ENCODE measurements around the gene THRAP3. TPM values are rescaled to one million over a fixed set of nuclear protein-coding genes. Genes with fewer than 3 reads are reported as not detected.

THRAP3 gene
- total and polyA plus RNA-seq, 2 of the 8 experiments (the other 6 are each of a cell fraction or from before 2014, with no cell fraction given): 40.2 to 183 TPM

GRCh38 chr1:36350659-36351226, 126.5 kb downstream of the THRAP3 start:
- Histone ChIP-seq H3K4me3 (ENCODE audit: extremely low read depth in 1 of 4, insufficient read depth in 2 of 4, low read depth in 3 of 4, low read length in 4 of 4) (no peak overlapping the region), H2BK12ac (ENCODE audit: low read depth, low read length) (no peak overlapping the region), H3K23me2 (ENCODE audit: low read depth, low read length) (no peaks in the 10 kb centered on the region), H3K79me2 (ENCODE audit: control insufficient read depth in 1 of 2, insufficient read depth in 2 of 2, low read length in 2 of 2) (no peaks in the 10 kb centered on the region), H3K9ac (replicated peaks in 1 of 4; ENCODE audit: extremely low read depth in 1 of 4, low read depth in 3 of 4, low read length in 3 of 4) (no peak overlapping the region), H2BK120ac (replicated peaks; ENCODE audit: low read depth, low read length) (no peak overlapping the region), H2AK5ac (ENCODE audit: low read depth, low read length) (no peak overlapping the region), H4K91ac (replicated peaks; ENCODE audit: insufficient read length, low read length) (no peak overlapping the region), H3K27ac (ENCODE audit: low read depth, low read length) (no peak overlapping the region), H2AFZ (ENCODE audit: low read length) (no peak overlapping the region), H3K4me2 (ENCODE audit: insufficient read depth in 1 of 2, low read depth in 2 of 2, low read length in 2 of 2) (no peak overlapping the region), H4K8ac (ENCODE audit: extremely low read depth, insufficient read depth, low read length) (no peak overlapping the region), H3K56ac (replicated peaks; ENCODE audit: insufficient read length, low read depth, low read length) (no peak overlapping the region), H3K27me3 (replicated peaks in 1 of 4; ENCODE audit: control insufficient read depth in 3 of 4, extremely low read depth in 1 of 4, insufficient read depth in 3 of 4, low read length in 3 of 4) (no peaks in the 10 kb centered on the region), H2BK20ac (ENCODE audit: low read length) (no peak overlapping the region), H2BK15ac (ENCODE audit: low read length) (no peak overlapping the region), H3K4me1 (replicated peaks in 1 of 4; ENCODE audit: control insufficient read depth in 3 of 4, insufficient read depth in 4 of 4, low read length in 3 of 4) (peaks cover 0 to 6% (median 0%) of the 10 kb centered on the region in 4 experiments; a peak in 1 of 7 replicates), H2BK5ac (ENCODE audit: low read depth, low read length) (no peak overlapping the region), H3K18ac (ENCODE audit: extremely low read depth, low read length) (no peak overlapping the region), H3K23ac (ENCODE audit: insufficient read length) (no peak overlapping the region), H3K14ac (ENCODE audit: insufficient read length) (no peak overlapping the region), H3K79me1 (ENCODE audit: low read depth, low read length) (no peaks in the 10 kb centered on the region; the same call in 1 of the 2 replicates), H4K20me1 (replicated peaks in 1 of 2; ENCODE audit: control insufficient read depth in 1 of 2, insufficient read depth in 2 of 2, low read length in 2 of 2) (peaks cover 0 to 3% of the 10 kb centered on the region in 2 experiments), H3K36me3 (ENCODE audit: control insufficient read depth in 2 of 4, insufficient read depth in 4 of 4, low read length in 3 of 4) (peaks cover 4 to 30% (median 17%) of the 10 kb centered on the region in 4 experiments; a peak in 6 of 8 replicates), H3K4ac (replicated peaks; ENCODE audit: insufficient read length, low read depth, low read length) (no peak overlapping the region), H4K5ac (ENCODE audit: insufficient read length, low read depth, low read length) (no peak overlapping the region), H3K9me3 (ENCODE audit: insufficient read depth in 2 of 2, low read depth in 1 of 2, low read length in 1 of 2) (no peaks in the 10 kb centered on the region)
- no peak for DNase-seq (ENCODE audit: low read depth in 1 of 2, low spot score in 2 of 2)
- no peak for TF ChIP-seq RNF2 (IDR thresholded peaks at IDR 0.05; ENCODE audit: borderline replicate concordance, low read depth, low read length, missing control alignments, poor library complexity, severe bottlenecking)
- no peak for TF ChIP-seq SIRT6 (IDR thresholded peaks at IDR 0.05; ENCODE audit: low read length)
- TF ChIP-seq CTBP2 (IDR thresholded peaks at IDR 0.05; ENCODE audit: borderline replicate concordance, insufficient read depth, insufficient read length, low read length): no peak
- TF ChIP-seq BACH1 (IDR thresholded peaks at IDR 0.05; ENCODE audit: low read length): no peak
- no peak for TF ChIP-seq RFX5 (IDR thresholded peaks at IDR 0.05; ENCODE audit: borderline replicate concordance, low read depth, low read length)
- TF ChIP-seq TAF7 (optimal IDR thresholded peaks at IDR 0.05; ENCODE audit: borderline replicate concordance, low read depth, low read length): no peak
- no peak for FAIRE-seq
- ChIA-PET POLR2A (ENCODE audit: partially characterized antibody) (interaction anchor here (0.8 to 4.4 kb wide), 5 partner anchors 8 to 36 kb away, joined by 3 to 19 read pairs (median 4); no protein-coding TSS in a partner anchor), CTCF (ENCODE audit: partially characterized antibody) (interaction anchor here (0.6 to 13.3 kb wide), 7 partner anchors 9 to 217 kb away, joined by 3 to 150 read pairs (median 3); no protein-coding TSS in a partner anchor)
- 94% methylated on average over 13 of the region's 13 CpGs; no CpG with 5 or more reads in 1 of the 2 experiments for WGBS, 2 experiments (ENCODE audit: extremely low coverage in 1 of 2, insufficient coverage in 1 of 2, insufficient read length in 1 of 2, insufficient replicate concordance in 2 of 2, low coverage in 1 of 2, low lambda C conversion rate in 2 of 2, missing lambda C conversion rate in 1 of 2)

Measured in H1 (cell line).